ENCODE results near the gene PSME4.

PSME4 gene

DNA sequence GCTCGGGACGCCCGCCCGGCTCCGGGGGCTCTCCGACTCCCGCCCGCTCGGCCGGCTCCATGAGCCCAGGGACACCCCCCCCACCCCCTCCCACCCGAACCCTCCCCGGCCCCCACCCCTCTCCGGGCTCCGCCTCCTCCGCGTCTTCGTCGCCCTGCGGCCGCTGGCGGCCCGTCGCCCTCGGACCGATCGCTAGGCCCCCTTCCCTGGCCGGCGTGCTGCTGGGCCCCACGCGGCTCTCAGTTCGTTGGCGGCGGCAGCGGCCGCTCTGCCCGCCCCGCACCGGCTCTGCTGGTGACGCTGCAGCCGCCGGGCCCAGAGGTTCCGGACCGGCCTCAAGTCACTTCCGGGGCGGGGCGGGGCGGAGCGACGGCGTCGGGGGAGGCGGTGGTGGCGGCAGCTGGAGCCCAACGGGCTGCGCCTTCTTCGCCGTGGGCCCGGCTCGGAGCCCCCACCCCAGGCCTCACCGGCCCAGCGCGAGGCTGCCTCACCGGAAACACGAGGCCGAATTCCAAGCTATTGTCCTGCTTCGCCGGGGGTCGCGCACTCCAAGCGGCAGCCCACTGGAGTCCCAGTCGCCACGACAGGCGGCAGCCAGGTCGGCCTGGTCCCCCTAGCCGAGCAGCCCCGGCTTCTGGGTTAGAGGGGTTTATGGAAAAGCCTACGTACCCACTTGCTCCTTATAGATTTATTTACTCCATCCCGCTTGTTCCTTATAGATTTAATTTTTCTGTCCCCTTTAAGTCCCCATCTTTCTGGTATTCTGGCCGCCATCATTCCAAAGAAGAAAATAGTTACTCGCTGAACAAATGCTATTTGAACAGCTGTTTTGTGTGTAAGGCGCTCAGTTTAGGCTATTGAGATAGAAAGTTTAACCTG, at the start of gene PSME4:
PSME4 (minus strand) TSS at position 270 of the 879 bp plus-strand sequence; CDS start at position 61, 209 bp downstream.
- Histone ChIP-seq H3K4me1 (ENCODE audit: control insufficient read depth, insufficient read depth, low read length) (peaks cover 10% of the 10 kb centered on the region), H3K4me3 (ENCODE audit: low read depth, low read length) (peak within 1 kb of the TSS; percentile 93), H3K27ac (ENCODE audit: low read depth, low read length) (peak within 1 kb of the TSS; percentile 96), H3K9ac (ENCODE audit: low read depth, low read length) (peak within 1 kb of the TSS; percentile 89), H3K9me3 (ENCODE audit: control insufficient read depth, insufficient read depth, low read length) (no peaks in the 10 kb centered on the region), H3K27me3 (ENCODE audit: control insufficient read depth, insufficient read depth, low read length) (no peaks in the 10 kb centered on the region), H3K36me3 (ENCODE audit: control insufficient read depth, insufficient read depth, low read length) (peaks cover 2% of the 10 kb centered on the region; the same call in 1 of the 2 replicates)

GRCh38 chr2:54015798-54016699, 45.3 kb upstream of the PSME4 start:
- H3K36me3 ChIP-seq (ENCODE audit: control insufficient read depth, insufficient read depth, low read length), result no peaks in the 10 kb centered on the region
- no peak overlapping the region for H3K4me3 ChIP-seq (ENCODE audit: low read depth, low read length)
- no peaks in the 10 kb centered on the region for H3K27me3 ChIP-seq (ENCODE audit: control insufficient read depth, insufficient read depth, low read length)
- H3K9me3 ChIP-seq (ENCODE audit: control insufficient read depth, insufficient read depth, low read length), result peaks cover 5% of the 10 kb centered on the region; the same call in 1 of the 2 replicates
- H3K27ac ChIP-seq (ENCODE audit: low read depth, low read length), result no peak overlapping the region
- no peak overlapping the region for H3K9ac ChIP-seq (ENCODE audit: low read depth, low read length)
- no peaks in the 10 kb centered on the region for H3K4me1 ChIP-seq (ENCODE audit: control insufficient read depth, insufficient read depth, low read length)

GRCh38 chr2:54013996-54014395, 43.2 kb upstream of the PSME4 start:
- Histone ChIP-seq H3K9ac (ENCODE audit: low read depth, low read length) (no peak overlapping the region), H3K4me3 (ENCODE audit: low read depth, low read length) (no peak overlapping the region), H3K9me3 (ENCODE audit: control insufficient read depth, insufficient read depth, low read length) (no peaks in the 10 kb centered on the region), H3K27ac (ENCODE audit: low read depth, low read length) (no peak overlapping the region), H3K27me3 (ENCODE audit: control insufficient read depth, insufficient read depth, low read length) (no peaks in the 10 kb centered on the region), H3K36me3 (ENCODE audit: control insufficient read depth, insufficient read depth, low read length) (no peaks in the 10 kb centered on the region), H3K4me1 (ENCODE audit: control insufficient read depth, insufficient read depth, low read length) (no peaks in the 10 kb centered on the region)

- H3K4me1 ChIP-seq (ENCODE audit: control insufficient read depth, insufficient read depth, low read length), result no peaks in the 10 kb centered on the region
- no peaks in the 10 kb centered on the region for H3K36me3 ChIP-seq (ENCODE audit: control insufficient read depth, insufficient read depth, low read length)
- H3K27me3 ChIP-seq (ENCODE audit: control insufficient read depth, insufficient read depth, low read length), result no peaks in the 10 kb centered on the region
- no peak overlapping the region for H3K9ac ChIP-seq (ENCODE audit: low read depth, low read length)
- H3K27ac ChIP-seq (ENCODE audit: low read depth, low read length), result no peak overlapping the region
- H3K4me3 ChIP-seq (ENCODE audit: low read depth, low read length), result no peak overlapping the region
- H3K9me3 ChIP-seq (ENCODE audit: control insufficient read depth, insufficient read depth, low read length), result no peaks in the 10 kb centered on the region
These were observed 41.8 kb upstream of the PSME4 start for GRCh38 chr2:54012538-54013141.

GRCh38 chr2:54009549-54009948, 38.8 kb upstream of the PSME4 start:
- no peaks in the 10 kb centered on the region for H3K27me3 ChIP-seq (ENCODE audit: control insufficient read depth, insufficient read depth, low read length)
- no peak overlapping the region for H3K4me3 ChIP-seq (ENCODE audit: low read depth, low read length)
- no peaks in the 10 kb centered on the region for H3K4me1 ChIP-seq (ENCODE audit: control insufficient read depth, insufficient read depth, low read length)
- H3K9ac ChIP-seq (ENCODE audit: low read depth, low read length), result no peak overlapping the region
- H3K36me3 ChIP-seq (ENCODE audit: control insufficient read depth, insufficient read depth, low read length), result no peaks in the 10 kb centered on the region
- no peaks in the 10 kb centered on the region for H3K9me3 ChIP-seq (ENCODE audit: control insufficient read depth, insufficient read depth, low read length)
- H3K27ac ChIP-seq (ENCODE audit: low read depth, low read length), result no peak overlapping the region

GRCh38 chr2:54008439-54008838, 37.6 kb upstream of the PSME4 start:
- no peaks in the 10 kb centered on the region for H3K27me3 ChIP-seq (ENCODE audit: control insufficient read depth, insufficient read depth, low read length)
- H3K4me3 ChIP-seq (ENCODE audit: low read depth, low read length), result no peak overlapping the region
- H3K9me3 ChIP-seq (ENCODE audit: control insufficient read depth, insufficient read depth, low read length), result no peaks in the 10 kb centered on the region
- H3K9ac ChIP-seq (ENCODE audit: low read depth, low read length), result no peak overlapping the region
- H3K36me3 ChIP-seq (ENCODE audit: control insufficient read depth, insufficient read depth, low read length), result no peaks in the 10 kb centered on the region
- H3K27ac ChIP-seq (ENCODE audit: low read depth, low read length), result no peak overlapping the region
- no peaks in the 10 kb centered on the region for H3K4me1 ChIP-seq (ENCODE audit: control insufficient read depth, insufficient read depth, low read length)

GRCh38 chr2:54000524-54000923, 29.7 kb upstream of the PSME4 start:
- H3K4me3 ChIP-seq (ENCODE audit: low read depth, low read length), result no peak overlapping the region
- no peak overlapping the region for H3K27ac ChIP-seq (ENCODE audit: low read depth, low read length)
- H3K27me3 ChIP-seq (ENCODE audit: control insufficient read depth, insufficient read depth, low read length), result no peaks in the 10 kb centered on the region
- no peaks in the 10 kb centered on the region for H3K9me3 ChIP-seq (ENCODE audit: control insufficient read depth, insufficient read depth, low read length)
- no peaks in the 10 kb centered on the region for H3K4me1 ChIP-seq (ENCODE audit: control insufficient read depth, insufficient read depth, low read length)
- H3K36me3 ChIP-seq (ENCODE audit: control insufficient read depth, insufficient read depth, low read length), result no peaks in the 10 kb centered on the region
- H3K9ac ChIP-seq (ENCODE audit: low read depth, low read length), result no peak overlapping the region

- Histone ChIP-seq H3K36me3 (ENCODE audit: control insufficient read depth, insufficient read depth, low read length) (no peaks in the 10 kb centered on the region), H3K9me3 (ENCODE audit: control insufficient read depth, insufficient read depth, low read length) (no peaks in the 10 kb centered on the region), H3K27me3 (ENCODE audit: control insufficient read depth, insufficient read depth, low read length) (no peaks in the 10 kb centered on the region), H3K4me1 (ENCODE audit: control insufficient read depth, insufficient read depth, low read length) (no peaks in the 10 kb centered on the region), H3K27ac (ENCODE audit: low read depth, low read length) (no peak overlapping the region), H3K4me3 (ENCODE audit: low read depth, low read length) (no peak overlapping the region), H3K9ac (ENCODE audit: low read depth, low read length) (no peak overlapping the region)
These were observed 29.3 kb upstream of the PSME4 start for GRCh38 chr2:54000122-54000521.

DNA sequence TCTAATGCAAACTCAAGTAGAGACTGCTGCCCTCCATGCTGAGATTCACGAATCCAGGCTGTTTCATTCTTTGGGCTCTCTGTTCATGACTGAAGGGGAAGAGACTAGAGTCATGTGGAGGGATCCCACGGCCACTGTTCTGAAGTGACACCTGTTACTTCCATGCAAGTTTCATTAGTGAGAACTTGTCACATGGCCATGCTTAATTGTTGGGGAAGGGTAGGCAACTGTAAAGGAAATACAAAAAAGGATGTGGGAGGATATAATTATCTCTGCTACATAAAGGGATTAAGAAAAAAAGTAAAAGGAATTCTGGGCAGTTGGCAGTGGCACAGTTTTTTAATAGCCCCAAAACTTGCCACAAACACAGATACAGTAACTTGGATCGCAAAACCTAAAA, 28.0 kb upstream of the PSME4 start:
- H3K27me3 ChIP-seq (ENCODE audit: control insufficient read depth, insufficient read depth, low read length), result no peaks in the 10 kb centered on the region
- no peak overlapping the region for H3K9ac ChIP-seq (ENCODE audit: low read depth, low read length)
- no peak overlapping the region for H3K4me3 ChIP-seq (ENCODE audit: low read depth, low read length)
- H3K36me3 ChIP-seq (ENCODE audit: control insufficient read depth, insufficient read depth, low read length), result no peaks in the 10 kb centered on the region
- H3K9me3 ChIP-seq (ENCODE audit: control insufficient read depth, insufficient read depth, low read length), result no peaks in the 10 kb centered on the region
- H3K27ac ChIP-seq (ENCODE audit: low read depth, low read length), result no peak overlapping the region
- no peaks in the 10 kb centered on the region for H3K4me1 ChIP-seq (ENCODE audit: control insufficient read depth, insufficient read depth, low read length)

- H3K9ac ChIP-seq (ENCODE audit: low read depth, low read length), result no peak overlapping the region
- H3K4me1 ChIP-seq (ENCODE audit: control insufficient read depth, insufficient read depth, low read length), result no peaks in the 10 kb centered on the region
- H3K9me3 ChIP-seq (ENCODE audit: control insufficient read depth, insufficient read depth, low read length), result no peaks in the 10 kb centered on the region
- no peaks in the 10 kb centered on the region for H3K27me3 ChIP-seq (ENCODE audit: control insufficient read depth, insufficient read depth, low read length)
- no peak overlapping the region for H3K27ac ChIP-seq (ENCODE audit: low read depth, low read length)
- no peak overlapping the region for H3K4me3 ChIP-seq (ENCODE audit: low read depth, low read length)
- no peaks in the 10 kb centered on the region for H3K36me3 ChIP-seq (ENCODE audit: control insufficient read depth, insufficient read depth, low read length)
These were observed 24.3 kb upstream of the PSME4 start for GRCh38 chr2:53994818-53995808.

Data from HUES48 (cell line).